ENCODE data around the gene BST1. TPM values are rescaled to one million over a fixed set of nuclear protein-coding genes. Genes with fewer than 3 reads are reported as not detected.

The BST1 gene
- total RNA-seq, 4 donors from 2014 or later, result 22.5 to 34.4 (median 24.5) TPM

- no peak for TF ChIP-seq CTCF (IDR thresholded peaks at IDR 0.05)
- DNase-seq (ENCODE audit: low spot score) (no peak), ATAC-seq (ENCODE audit: low FRiP score) (no peak)
Measured at GRCh38 chr4:15668566-15669435, 34.1 kb upstream of the BST1 start.

GRCh38 chr4:15670576-15670975 lies 32.3 kb upstream of the BST1 start:
- TF ChIP-seq CTCF (IDR thresholded peaks at IDR 0.05), result no peak
- no peak for DNase-seq (ENCODE audit: low spot score)
- ATAC-seq (ENCODE audit: low FRiP score), result no peak

- TF ChIP-seq CTCF (IDR thresholded peaks at IDR 0.05), result no peak
- ATAC-seq (ENCODE audit: low FRiP score) (no peak), DNase-seq (ENCODE audit: low spot score) (no peak)
Measured at GRCh38 chr4:15672101-15672500, 30.8 kb upstream of the BST1 start.

GRCh38 chr4:15673337-15673736 lies 29.5 kb upstream of the BST1 start:
- no peak for TF ChIP-seq CTCF (IDR thresholded peaks at IDR 0.05)
- no peak for DNase-seq (ENCODE audit: low spot score)
- ATAC-seq (ENCODE audit: low FRiP score), result no peak

- TF ChIP-seq CTCF (IDR thresholded peaks at IDR 0.05), result no peak
- no peak for ATAC-seq (ENCODE audit: low FRiP score)
- no peak for DNase-seq (ENCODE audit: low spot score)
Measured at GRCh38 chr4:15674046-15674445, 28.8 kb upstream of the BST1 start.

- ATAC-seq (ENCODE audit: low FRiP score), result no peak
- TF ChIP-seq CTCF (IDR thresholded peaks at IDR 0.05), result no peak
- no peak for DNase-seq (ENCODE audit: low spot score)
Measured at GRCh38 chr4:15674926-15675325, 27.9 kb upstream of the BST1 start.

- ATAC-seq (ENCODE audit: low FRiP score), result no peak
- no peak for TF ChIP-seq CTCF (IDR thresholded peaks at IDR 0.05)
- no peak for DNase-seq (ENCODE audit: low spot score)
Measured at GRCh38 chr4:15675356-15675755, 27.5 kb upstream of the BST1 start.
